ENCODE measurements around the gene SLC30A2.

GRCh38 chr1:26038904-26039303 lies 7.0 kb downstream of the SLC30A2 start:
- TF ChIP-seq, protein P1, sequence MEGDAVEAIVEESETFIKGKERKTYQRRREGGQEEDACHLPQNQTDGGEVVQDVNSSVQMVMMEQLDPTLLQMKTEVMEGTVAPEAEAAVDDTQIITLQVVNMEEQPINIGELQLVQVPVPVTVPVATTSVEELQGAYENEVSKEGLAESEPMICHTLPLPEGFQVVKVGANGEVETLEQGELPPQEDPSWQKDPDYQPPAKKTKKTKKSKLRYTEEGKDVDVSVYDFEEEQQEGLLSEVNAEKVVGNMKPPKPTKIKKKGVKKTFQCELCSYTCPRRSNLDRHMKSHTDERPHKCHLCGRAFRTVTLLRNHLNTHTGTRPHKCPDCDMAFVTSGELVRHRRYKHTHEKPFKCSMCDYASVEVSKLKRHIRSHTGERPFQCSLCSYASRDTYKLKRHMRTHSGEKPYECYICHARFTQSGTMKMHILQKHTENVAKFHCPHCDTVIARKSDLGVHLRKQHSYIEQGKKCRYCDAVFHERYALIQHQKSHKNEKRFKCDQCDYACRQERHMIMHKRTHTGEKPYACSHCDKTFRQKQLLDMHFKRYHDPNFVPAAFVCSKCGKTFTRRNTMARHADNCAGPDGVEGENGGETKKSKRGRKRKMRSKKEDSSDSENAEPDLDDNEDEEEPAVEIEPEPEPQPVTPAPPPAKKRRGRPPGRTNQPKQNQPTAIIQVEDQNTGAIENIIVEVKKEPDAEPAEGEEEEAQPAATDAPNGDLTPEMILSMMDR (IDR thresholded peaks at IDR 0.05) = no peak
- TF ChIP-seq POLR2AphosphoS5 (IDR thresholded peaks at IDR 0.05) (no peak), EP300 (IDR thresholded peaks at IDR 0.05) (no peak)

Measured in upper lobe of left lung (tissue), 4 donors.